HepG2 (cell line): Measurements from ENCODE around the gene TIMM44. TPM values are rescaled to one million over a fixed set of nuclear protein-coding genes. Genes with fewer than 3 reads are reported as not detected.

Experiments
- ATF7 ChIP-seq, 2 experiments: fragments of 450-650 bp in 1 of 2; sonication (generic) in 1 of 2; formaldehyde crosslinking in 1 of 2; IDR thresholded peaks; 2 replicates each; pipeline versions ENCODE4 v1.4.0 to v1.6.1; 2016 to 2020; ENCODE audit warnings: antibody characterized with exemption in 1 of 2, mild to moderate bottlenecking in 1 of 2, missing genetic modification reagents in 1 of 2
- BRCA1 ChIP-seq: sonication (generic); formaldehyde crosslinking; IDR thresholded peaks from 2 replicates; pipeline ENCODE4 v1.4.0; 2020; ENCODE audit warnings: missing genetic modification reagents
- IRF2 ChIP-seq: IDR thresholded peaks from 2 replicates; pipeline ENCODE4 v1.6.1; 2018; ENCODE audit warnings: missing genetic modification reagents, missing compliant biosample characterization
- MEIS1 ChIP-seq: sonication (generic); formaldehyde crosslinking; IDR thresholded peaks from 2 replicates; pipeline ENCODE4 v1.9.0; 2021; ENCODE audit warnings: mild to moderate bottlenecking, missing genetic modification reagents, moderate library complexity, borderline replicate concordance
- MLLT10 ChIP-seq: sonication (generic); formaldehyde crosslinking; IDR thresholded peaks from 2 replicates; pipeline ENCODE4 v1.4.0; 2020; ENCODE audit warnings: missing genetic modification reagents
- NRL ChIP-seq: sonication (generic); formaldehyde crosslinking; IDR thresholded peaks from 2 replicates; pipeline ENCODE4 v1.5.0; 2020; ENCODE audit warnings: missing genetic modification reagents, mild to moderate bottlenecking, moderate library complexity, borderline replicate concordance
- RBAK ChIP-seq: sonication (generic); formaldehyde crosslinking; IDR thresholded peaks from 2 replicates; pipeline ENCODE4 v1.5.1; 2020; ENCODE audit warnings: mild to moderate bottlenecking, missing genetic modification reagents
- SP4 ChIP-seq: sonication (generic); formaldehyde crosslinking; IDR thresholded peaks from 2 replicates; pipeline ENCODE4 v1.8.1; 2023; ENCODE audit warnings: mild to moderate bottlenecking, missing genetic modification reagents
- TGIF2 ChIP-seq: IDR thresholded peaks from 2 replicates; pipeline ENCODE4 v1.6.1; 2016; ENCODE audit warnings: control low read depth, missing compliant biosample characterization
- TOE1 ChIP-seq: sonication (generic); formaldehyde crosslinking; IDR thresholded peaks from 2 replicates; pipeline ENCODE4 v1.4.0; 2020; ENCODE audit warnings: mild to moderate bottlenecking, missing genetic modification reagents
- YY1 ChIP-seq: IDR thresholded peaks from 2 replicates; pipeline ENCODE4 v1.6.1; 2011; ENCODE audit warnings: low read length, low read depth, moderate library complexity, mild to moderate bottlenecking; ENCODE audit not compliant: insufficient read depth, insufficient replicate concordance
- ZBTB10 ChIP-seq: sonication (generic); formaldehyde crosslinking; IDR thresholded peaks from 2 replicates; pipeline ENCODE4 v1.4.0; 2020; ENCODE audit warnings: missing genetic modification reagents, borderline replicate concordance
- ZKSCAN8 ChIP-seq: IDR thresholded peaks from 2 replicates; pipeline ENCODE4 v1.6.1; 2016; ENCODE audit warnings: borderline replicate concordance, missing genetic modification reagents, missing compliant biosample characterization
- ZNF263 ChIP-seq: sonication (generic); formaldehyde crosslinking; IDR thresholded peaks from 2 replicates; pipeline ENCODE4 v1.4.0; 2020; ENCODE audit warnings: missing genetic modification reagents
- ZNF367 ChIP-seq: sonication (generic); formaldehyde crosslinking; IDR thresholded peaks from 2 replicates; pipeline ENCODE4 v1.4.0; 2020; ENCODE audit warnings: missing genetic modification reagents, borderline replicate concordance
- ZNF484 ChIP-seq: sonication (generic); formaldehyde crosslinking; IDR thresholded peaks from 2 replicates; pipeline ENCODE4 v1.5.1; 2020; ENCODE audit warnings: mild to moderate bottlenecking, low read depth, missing genetic modification reagents, borderline replicate concordance
- ZNF614 ChIP-seq: IDR thresholded peaks from 2 replicates; pipeline ENCODE4 v1.6.1; 2018; ENCODE audit warnings: missing biosample characterization, missing genetic modification reagents, inconsistent platforms, borderline replicate concordance
- ZNF772 ChIP-seq: sonication (generic); formaldehyde crosslinking; IDR thresholded peaks from 2 replicates; pipeline ENCODE4 v1.5.0; 2020; ENCODE audit warnings: mild to moderate bottlenecking, missing genetic modification reagents
- polyA plus RNA-seq, 8 experiments: library from polyadenylated mRNA; depleted of rRNA in 3 of 8; stranded (reverse) in 7 of 8; unstranded in 1 of 8; fragments of >200 nt; fragmentation: Illumina TruSeq in 4 of 8; extraction: Trizol in 4 of 8; gene quantifications; 2 replicates each; pipeline versions ENCODE4 v1.2.1 to v1.2.3, GENCODE V29; 2011 to 2016; ENCODE audit warnings: low read depth in 4 of 8, missing spikeins in 1 of 8, mixed read lengths in 1 of 8; ENCODE audit not compliant: insufficient read depth in 1 of 8
- total RNA-seq, 5 experiments: library from RNA; depleted of rRNA; stranded (reverse); fragments of >200 nt; fragmentation: Illumina TruSeq; extraction: Trizol; gene quantifications; 2 replicates each; pipeline ENCODE4 v1.2.3, GENCODE V29; 2016; ENCODE audit warnings: low read depth in 1 of 5
- TF ChIP-seq, protein P1 (sequence below): sonication (generic); formaldehyde crosslinking; IDR thresholded peaks from 2 replicates; pipeline ENCODE4 v1.5.1; 2020; ENCODE audit warnings: mild to moderate bottlenecking, missing genetic modification reagents, moderate library complexity

Gene TIMM44
- total and polyA plus RNA-seq, 2 of the 13 experiments (the other 11 are each of a cell fraction or from before 2014, with no cell fraction given): 42.9 to 72.6 TPM

DNA sequence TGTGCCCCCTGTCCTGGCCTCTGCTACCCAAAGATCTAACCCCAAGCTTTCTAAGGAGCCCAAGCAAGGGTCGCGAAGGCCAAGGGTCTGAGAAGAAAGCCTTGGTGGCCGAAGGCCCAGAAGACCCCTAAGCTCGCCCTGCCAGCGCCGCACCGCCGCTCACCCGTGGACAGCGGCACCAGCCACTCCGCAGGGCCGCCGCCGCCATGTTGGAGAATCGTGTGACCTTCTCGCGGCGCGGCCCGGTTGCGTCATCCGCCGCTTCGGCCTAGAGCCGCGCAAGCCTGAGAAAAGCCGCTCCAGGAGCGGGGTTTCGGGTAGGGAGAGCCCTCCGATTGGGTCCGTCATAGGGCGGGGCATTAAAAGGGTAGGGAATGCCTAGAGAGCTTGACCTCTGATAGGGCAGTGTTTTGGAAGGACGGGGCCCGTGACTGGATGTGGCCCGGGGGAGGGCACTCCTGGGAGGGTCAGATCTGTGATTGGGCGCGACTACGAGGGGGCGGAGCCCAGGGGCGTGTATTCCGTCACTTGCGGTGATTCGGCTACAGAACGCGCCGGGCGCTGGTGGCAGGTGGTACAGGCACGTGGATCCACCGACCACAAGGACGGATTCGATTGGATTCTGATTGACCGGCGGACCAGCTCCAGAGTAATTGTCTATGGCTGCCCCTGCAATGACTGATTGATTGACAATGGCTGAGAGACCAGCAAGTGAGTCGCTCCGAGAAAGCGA lies at the start of gene TIMM44 (continued):
- TF ChIP-seq ATF7 (IDR thresholded peaks at IDR 0.05): peak; percentile 92
- TF ChIP-seq ATF7 (CRISPR knock-in tag; IDR thresholded peaks at IDR 0.05): no peak
- TF ChIP-seq YY1: peak; percentile 98
- TF ChIP-seq ZKSCAN8 (CRISPR knock-in tag): no peak
- TF ChIP-seq TOE1: no peak; the same call in 1 of the 2 replicates
- 0 out of 2 replicates have a peak, but pooled peaks have one; percentile 23 for TF ChIP-seq ZNF614
- no peak for TF ChIP-seq RBAK (CRISPR knock-in tag)
- 0 out of 2 replicates have a peak, but pooled peaks have one; percentile 17 for TF ChIP-seq ZNF367 (CRISPR knock-in tag)
- peak; percentile 57; the same call in 1 of the 2 replicates for TF ChIP-seq NRL (CRISPR knock-in tag)
- TF ChIP-seq IRF2 (CRISPR knock-in tag): no peak
- TF ChIP-seq ZNF484 (CRISPR knock-in tag): 0 out of 2 replicates have a peak, but pooled peaks have one; percentile 37
- no peak for TF ChIP-seq MLLT10
- peak; percentile 61 for TF ChIP-seq TGIF2
- TF ChIP-seq BRCA1 (CRISPR knock-in tag): peak; percentile 18; the same call in 1 of the 2 replicates
- no peak for TF ChIP-seq ZBTB10 (CRISPR knock-in tag)
- TF ChIP-seq, protein P1, sequence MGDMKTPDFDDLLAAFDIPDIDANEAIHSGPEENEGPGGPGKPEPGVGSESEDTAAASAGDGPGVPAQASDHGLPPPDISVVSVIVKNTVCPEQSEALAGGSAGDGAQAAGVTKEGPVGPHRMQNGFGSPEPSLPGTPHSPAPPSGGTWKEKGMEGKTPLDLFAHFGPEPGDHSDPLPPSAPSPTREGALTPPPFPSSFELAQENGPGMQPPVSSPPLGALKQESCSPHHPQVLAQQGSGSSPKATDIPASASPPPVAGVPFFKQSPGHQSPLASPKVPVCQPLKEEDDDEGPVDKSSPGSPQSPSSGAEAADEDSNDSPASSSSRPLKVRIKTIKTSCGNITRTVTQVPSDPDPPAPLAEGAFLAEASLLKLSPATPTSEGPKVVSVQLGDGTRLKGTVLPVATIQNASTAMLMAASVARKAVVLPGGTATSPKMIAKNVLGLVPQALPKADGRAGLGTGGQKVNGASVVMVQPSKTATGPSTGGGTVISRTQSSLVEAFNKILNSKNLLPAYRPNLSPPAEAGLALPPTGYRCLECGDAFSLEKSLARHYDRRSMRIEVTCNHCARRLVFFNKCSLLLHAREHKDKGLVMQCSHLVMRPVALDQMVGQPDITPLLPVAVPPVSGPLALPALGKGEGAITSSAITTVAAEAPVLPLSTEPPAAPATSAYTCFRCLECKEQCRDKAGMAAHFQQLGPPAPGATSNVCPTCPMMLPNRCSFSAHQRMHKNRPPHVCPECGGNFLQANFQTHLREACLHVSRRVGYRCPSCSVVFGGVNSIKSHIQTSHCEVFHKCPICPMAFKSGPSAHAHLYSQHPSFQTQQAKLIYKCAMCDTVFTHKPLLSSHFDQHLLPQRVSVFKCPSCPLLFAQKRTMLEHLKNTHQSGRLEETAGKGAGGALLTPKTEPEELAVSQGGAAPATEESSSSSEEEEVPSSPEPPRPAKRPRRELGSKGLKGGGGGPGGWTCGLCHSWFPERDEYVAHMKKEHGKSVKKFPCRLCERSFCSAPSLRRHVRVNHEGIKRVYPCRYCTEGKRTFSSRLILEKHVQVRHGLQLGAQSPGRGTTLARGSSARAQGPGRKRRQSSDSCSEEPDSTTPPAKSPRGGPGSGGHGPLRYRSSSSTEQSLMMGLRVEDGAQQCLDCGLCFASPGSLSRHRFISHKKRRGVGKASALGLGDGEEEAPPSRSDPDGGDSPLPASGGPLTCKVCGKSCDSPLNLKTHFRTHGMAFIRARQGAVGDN (CRISPR knock-in tag): peak; percentile 93
- peak; percentile 87; the same call in 1 of the 2 replicates for TF ChIP-seq ZNF772
- TF ChIP-seq SP4: peak; percentile 97
- TF ChIP-seq ZNF263 (CRISPR knock-in tag): peak; percentile 2; the same call in 1 of the 2 replicates
- TF ChIP-seq MEIS1: no peak; the same call in 1 of the 2 replicates
